Measurements from ENCODE around the gene ARHGAP8. TPM values are rescaled to one million over a fixed set of nuclear protein-coding genes. Genes with fewer than 3 reads are reported as not detected.
A peak's percentile ranks its signal among the peaks of the same experiment; 100 is the strongest.

Gene ARHGAP8
- total and polyA plus RNA-seq, 2 experiments from 2014 or later, result 62.8 to 64.9 TPM

DNA sequence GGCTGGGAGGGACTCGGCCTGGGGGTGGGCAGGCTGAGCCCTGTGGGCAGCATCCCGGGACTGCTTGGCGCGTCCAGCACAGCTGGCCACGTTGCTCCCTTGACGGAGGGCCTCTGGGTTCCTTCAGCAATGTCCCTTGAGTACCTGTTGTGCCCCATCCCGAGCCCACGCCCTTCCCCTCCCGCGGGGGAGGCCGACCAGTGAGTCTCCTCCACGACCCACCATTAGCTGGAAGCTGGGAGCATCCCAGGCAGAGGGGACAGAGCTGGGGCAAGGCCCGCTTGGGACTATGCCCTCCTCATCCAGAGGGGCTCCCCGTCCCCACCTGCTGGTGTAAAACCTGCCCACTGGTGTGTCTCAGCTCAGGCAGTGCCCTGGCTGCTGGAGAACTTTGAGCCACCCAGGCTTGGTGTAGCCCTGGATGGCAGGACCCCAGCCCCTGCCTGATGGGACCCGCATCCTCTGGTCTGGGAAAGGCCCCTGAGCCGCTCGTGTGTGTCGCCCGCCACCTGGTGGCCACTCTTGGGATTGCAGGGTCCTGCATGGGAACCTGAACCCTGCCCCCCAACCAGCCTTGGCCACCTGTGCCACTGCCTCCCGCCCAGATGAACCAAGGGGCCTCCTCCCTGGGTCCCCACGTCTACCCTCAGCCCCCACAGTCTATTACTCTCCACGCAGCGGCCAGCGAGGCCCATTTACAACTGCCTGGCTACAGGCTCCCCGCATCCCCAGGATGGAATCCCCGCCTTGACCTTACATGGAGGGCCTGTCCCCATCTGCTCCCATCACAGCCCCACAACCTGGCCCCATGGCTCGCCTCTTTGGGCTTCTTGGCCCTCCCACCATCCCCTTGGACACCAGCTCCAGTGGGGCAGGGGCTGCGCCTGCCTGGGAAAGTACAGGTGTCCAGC is 16.6 kb upstream of the ARHGAP8 start:
- 0 out of 2 replicates have a peak, but pooled peaks have one; percentile 33 for TF ChIP-seq POLR2AphosphoS5 (IDR thresholded peaks at IDR 0.05; ENCODE audit: low read depth)
- TF ChIP-seq, protein P1, sequence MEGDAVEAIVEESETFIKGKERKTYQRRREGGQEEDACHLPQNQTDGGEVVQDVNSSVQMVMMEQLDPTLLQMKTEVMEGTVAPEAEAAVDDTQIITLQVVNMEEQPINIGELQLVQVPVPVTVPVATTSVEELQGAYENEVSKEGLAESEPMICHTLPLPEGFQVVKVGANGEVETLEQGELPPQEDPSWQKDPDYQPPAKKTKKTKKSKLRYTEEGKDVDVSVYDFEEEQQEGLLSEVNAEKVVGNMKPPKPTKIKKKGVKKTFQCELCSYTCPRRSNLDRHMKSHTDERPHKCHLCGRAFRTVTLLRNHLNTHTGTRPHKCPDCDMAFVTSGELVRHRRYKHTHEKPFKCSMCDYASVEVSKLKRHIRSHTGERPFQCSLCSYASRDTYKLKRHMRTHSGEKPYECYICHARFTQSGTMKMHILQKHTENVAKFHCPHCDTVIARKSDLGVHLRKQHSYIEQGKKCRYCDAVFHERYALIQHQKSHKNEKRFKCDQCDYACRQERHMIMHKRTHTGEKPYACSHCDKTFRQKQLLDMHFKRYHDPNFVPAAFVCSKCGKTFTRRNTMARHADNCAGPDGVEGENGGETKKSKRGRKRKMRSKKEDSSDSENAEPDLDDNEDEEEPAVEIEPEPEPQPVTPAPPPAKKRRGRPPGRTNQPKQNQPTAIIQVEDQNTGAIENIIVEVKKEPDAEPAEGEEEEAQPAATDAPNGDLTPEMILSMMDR (conservative IDR thresholded peaks at IDR 0.05; ENCODE audit: low read depth in 2 of 2), result peak; percentile 79 to 98
- TF ChIP-seq CREB1 (CRISPR knock-in tag; IDR thresholded peaks at IDR 0.05; ENCODE audit: low read depth), result no peak
- no peak for TF ChIP-seq JUNB (IDR thresholded peaks at IDR 0.05; ENCODE audit: unreplicated experiment)
- Histone ChIP-seq H3K36me3 (ENCODE audit: insufficient read depth) (no peaks in the 10 kb centered on the region), H3K4me3 (no peak overlapping the region), H3K27ac (ENCODE audit: low read depth) (no peak overlapping the region), H4K20me1 (replicated peaks; ENCODE audit: insufficient read depth) (no peaks in the 10 kb centered on the region), H3F3A (replicated peaks; ENCODE audit: low read depth) (peaks cover 4% of the 10 kb centered on the region), H3K4me2 (no peak overlapping the region), H3K9me2 (ENCODE audit: insufficient read depth) (no peaks in the 10 kb centered on the region), H3K4me1 (ENCODE audit: insufficient read depth) (peaks cover 12% of the 10 kb centered on the region; the same call in 1 of the 2 replicates), H3K27me3 (ENCODE audit: insufficient read depth) (no peaks in the 10 kb centered on the region), H3K79me2 (replicated peaks; ENCODE audit: insufficient read depth) (no peaks in the 10 kb centered on the region), H2AFZ (no peak overlapping the region)
- Mint-ChIP-seq H3K9me3 (no peaks in the 10 kb centered on the region), H3K4me3 (no peak overlapping the region), H3K36me3 (ENCODE audit: low read depth) (no peaks in the 10 kb centered on the region; the same call in 2 of the 3 replicates), H3K27me3 (ENCODE audit: insufficient read depth, low read depth, poor library complexity) (peaks cover 17% of the 10 kb centered on the region), H3K4me1 (peaks cover 23% of the 10 kb centered on the region; the same call in 2 of the 3 replicates), H3K27ac (no peak overlapping the region)
- DNase-seq (ENCODE audit: low spot score) (peak; percentile 92), ATAC-seq (peak; percentile 66)

DNA sequence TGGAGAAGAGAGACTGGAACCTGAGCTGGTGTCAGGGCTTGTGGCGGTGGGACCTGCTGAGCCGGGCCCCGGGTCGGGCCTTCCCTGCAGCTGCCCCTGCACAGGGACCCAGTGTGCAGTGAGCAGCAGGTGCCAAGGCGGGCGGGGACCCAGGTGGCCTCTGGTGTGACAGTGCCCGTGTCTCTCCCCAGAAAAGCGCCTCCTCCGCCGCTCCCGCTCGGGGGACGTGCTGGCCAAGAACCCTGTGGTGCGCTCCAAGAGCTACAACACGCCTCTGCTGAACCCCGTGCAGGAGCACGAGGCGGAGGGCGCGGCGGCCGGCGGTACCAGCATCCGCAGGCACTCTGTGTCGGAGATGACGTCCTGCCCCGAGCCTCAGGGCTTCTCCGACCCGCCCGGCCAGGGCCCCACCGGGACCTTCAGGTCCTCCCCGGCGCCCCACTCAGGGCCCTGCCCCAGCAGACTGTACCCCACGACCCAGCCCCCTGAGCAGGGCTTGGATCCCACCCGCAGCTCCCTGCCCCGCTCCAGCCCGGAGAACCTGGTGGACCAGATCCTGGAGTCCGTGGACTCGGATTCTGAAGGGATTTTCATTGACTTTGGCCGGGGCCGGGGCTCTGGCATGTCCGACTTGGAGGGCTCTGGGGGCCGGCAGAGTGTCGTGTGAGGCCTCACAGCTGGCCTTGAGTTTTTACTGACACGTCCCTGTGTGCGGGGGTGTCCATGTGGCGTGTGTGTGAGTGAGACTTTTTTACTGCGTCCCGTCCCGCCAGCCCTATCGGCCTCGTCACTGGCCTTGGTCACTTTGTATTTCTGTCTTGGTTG is 15.6 kb upstream of the ARHGAP8 start:
- H3K4me3 ChIP-seq, result no peak overlapping the region
- ATAC-seq (no peak), DNase-seq (ENCODE audit: low spot score) (no peak)
- Mint-ChIP-seq H3K9me3 (no peaks in the 10 kb centered on the region), H3K27ac (no peak overlapping the region), H3K36me3 (ENCODE audit: low read depth) (no peaks in the 10 kb centered on the region; the same call in 2 of the 3 replicates), H3K4me3 (no peak overlapping the region), H3K4me1 (peaks cover 23% of the 10 kb centered on the region; the same call in 2 of the 3 replicates), H3K27me3 (ENCODE audit: insufficient read depth, low read depth, poor library complexity) (peaks cover 16% of the 10 kb centered on the region)
- H3F3A ChIP-seq (replicated peaks; ENCODE audit: low read depth), result peaks cover 4% of the 10 kb centered on the region
- no peak overlapping the region for H3K4me2 ChIP-seq
- H3K4me1 ChIP-seq (ENCODE audit: insufficient read depth), result peaks cover 12% of the 10 kb centered on the region; the same call in 1 of the 2 replicates
- no peaks in the 10 kb centered on the region for H4K20me1 ChIP-seq (replicated peaks; ENCODE audit: insufficient read depth)
- H3K27me3 ChIP-seq (ENCODE audit: insufficient read depth), result no peaks in the 10 kb centered on the region
- TF ChIP-seq, protein P1 (conservative IDR thresholded peaks at IDR 0.05; ENCODE audit: low read depth in 2 of 2), result no peak
- no peak for TF ChIP-seq EZH2 (IDR thresholded peaks at IDR 0.05; ENCODE audit: low read depth, unreplicated experiment)
- no peaks in the 10 kb centered on the region for H3K36me3 ChIP-seq (ENCODE audit: insufficient read depth)
- no peaks in the 10 kb centered on the region for H3K79me2 ChIP-seq (replicated peaks; ENCODE audit: insufficient read depth)
- H3K27ac ChIP-seq (ENCODE audit: low read depth), result no peak overlapping the region
- H2AFZ ChIP-seq, result no peak overlapping the region
- H3K9me2 ChIP-seq (ENCODE audit: insufficient read depth), result no peaks in the 10 kb centered on the region
